ENCODE measurements around the gene PRR16. TPM values are rescaled to one million over a fixed set of nuclear protein-coding genes. Genes with fewer than 3 reads are reported as not detected.

The PRR16 gene
- total RNA-seq, 4 donors from 2014 or later = 2.7 to 7.0 (median 3.7) TPM

DNA sequence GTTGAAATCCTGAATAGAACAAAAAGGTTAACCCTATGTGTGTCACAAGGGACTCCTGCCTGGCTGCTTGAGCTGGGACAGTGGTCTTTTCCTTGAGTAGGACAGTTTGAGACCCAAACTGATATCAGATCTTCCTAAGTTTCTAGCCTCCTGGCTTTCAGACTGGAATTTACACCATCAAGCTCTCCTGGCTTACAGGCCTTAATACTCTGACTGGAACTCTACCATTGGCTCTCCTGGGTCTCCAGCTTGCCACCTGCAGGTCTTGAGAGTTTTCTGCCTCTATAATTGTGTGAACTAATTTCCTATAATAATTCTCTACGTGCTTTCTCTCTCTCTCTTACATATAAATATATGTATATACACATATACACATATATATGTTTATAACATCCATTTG is 112.5 kb downstream of the PRR16 start:
- TF ChIP-seq EP300 (IDR thresholded peaks at IDR 0.05) = no peak
- no peak for TF ChIP-seq POLR2AphosphoS5 (IDR thresholded peaks at IDR 0.05)
- TF ChIP-seq, protein P1, sequence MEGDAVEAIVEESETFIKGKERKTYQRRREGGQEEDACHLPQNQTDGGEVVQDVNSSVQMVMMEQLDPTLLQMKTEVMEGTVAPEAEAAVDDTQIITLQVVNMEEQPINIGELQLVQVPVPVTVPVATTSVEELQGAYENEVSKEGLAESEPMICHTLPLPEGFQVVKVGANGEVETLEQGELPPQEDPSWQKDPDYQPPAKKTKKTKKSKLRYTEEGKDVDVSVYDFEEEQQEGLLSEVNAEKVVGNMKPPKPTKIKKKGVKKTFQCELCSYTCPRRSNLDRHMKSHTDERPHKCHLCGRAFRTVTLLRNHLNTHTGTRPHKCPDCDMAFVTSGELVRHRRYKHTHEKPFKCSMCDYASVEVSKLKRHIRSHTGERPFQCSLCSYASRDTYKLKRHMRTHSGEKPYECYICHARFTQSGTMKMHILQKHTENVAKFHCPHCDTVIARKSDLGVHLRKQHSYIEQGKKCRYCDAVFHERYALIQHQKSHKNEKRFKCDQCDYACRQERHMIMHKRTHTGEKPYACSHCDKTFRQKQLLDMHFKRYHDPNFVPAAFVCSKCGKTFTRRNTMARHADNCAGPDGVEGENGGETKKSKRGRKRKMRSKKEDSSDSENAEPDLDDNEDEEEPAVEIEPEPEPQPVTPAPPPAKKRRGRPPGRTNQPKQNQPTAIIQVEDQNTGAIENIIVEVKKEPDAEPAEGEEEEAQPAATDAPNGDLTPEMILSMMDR (IDR thresholded peaks at IDR 0.05) = no peak
- no peak for TF ChIP-seq POLR2A (IDR thresholded peaks at IDR 0.05)
- Histone ChIP-seq H3K36me3 (no peaks in the 10 kb centered on the region), H3K4me1 (no peaks in the 10 kb centered on the region), H3K9me3 (peaks cover 0 to 12% (median 0%) of the 10 kb centered on the region in 3 donors), H3K27ac (no peak overlapping the region), H3K27me3 (no peaks in the 10 kb centered on the region), H3K4me3 (no peak overlapping the region)
- no peak for ATAC-seq
- 43 to 55% methylated on average over 1 of the region's 1 CpG for WGBS, 2 donors (ENCODE audit: low coverage in 1 of 2)

- H3K4me3 ChIP-seq = no peak overlapping the region
- H3K36me3 ChIP-seq = no peaks in the 10 kb centered on the region
- TF ChIP-seq, protein P1 (IDR thresholded peaks at IDR 0.05) = no peak
- ATAC-seq = no peak
- no peaks in the 10 kb centered on the region for H3K4me1 ChIP-seq
- no peak overlapping the region for H3K27ac ChIP-seq
- no peaks in the 10 kb centered on the region for H3K27me3 ChIP-seq
- peaks cover 0 to 16% (median 0%) of the 10 kb centered on the region in 3 donors for H3K9me3 ChIP-seq
- WGBS, 2 donors (ENCODE audit: low coverage in 1 of 2) = 63% methylated on average over 2 of the region's 2 CpGs
These were observed 118.5 kb downstream of the PRR16 start for GRCh38 chr5:120582635-120583034.

DNA sequence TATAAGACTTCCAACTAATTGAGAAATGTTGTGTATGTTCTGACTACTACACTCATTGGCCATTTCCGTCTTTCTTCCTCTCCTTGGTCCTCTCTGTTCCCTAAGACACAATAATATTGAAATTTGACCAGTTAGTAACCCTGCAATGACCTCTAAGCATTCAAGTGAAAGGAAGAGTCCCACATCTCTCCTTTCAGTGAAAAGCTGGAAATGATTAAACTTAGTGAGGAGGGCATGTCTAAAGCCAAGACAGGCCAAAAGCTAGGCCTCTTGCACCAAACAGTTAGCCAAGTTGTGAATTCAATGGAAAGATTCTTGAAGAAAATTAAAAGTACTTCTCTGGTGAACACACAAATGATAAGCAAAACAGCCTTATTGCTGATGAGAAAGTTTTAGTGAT is 122.5 kb downstream of the PRR16 start:
- H3K9me3 ChIP-seq = peaks cover 0 to 3% (median 0%) of the 10 kb centered on the region in 3 donors
- no peaks in the 10 kb centered on the region for H3K36me3 ChIP-seq
- H3K4me3 ChIP-seq = no peak overlapping the region
- TF ChIP-seq POLR2A (IDR thresholded peaks at IDR 0.05) (no peak), EP300 (IDR thresholded peaks at IDR 0.05) (no peak), POLR2AphosphoS5 (IDR thresholded peaks at IDR 0.05) (no peak)
- TF ChIP-seq, protein P1 (IDR thresholded peaks at IDR 0.05) = no peak
- H3K27ac ChIP-seq = no peak overlapping the region
- no peak for ATAC-seq
- no peaks in the 10 kb centered on the region for H3K27me3 ChIP-seq
- H3K4me1 ChIP-seq = no peaks in the 10 kb centered on the region
- WGBS, 2 donors (ENCODE audit: low coverage in 1 of 2) = 83% methylated on average over 1 of the region's 1 CpG; no CpG with 5 or more reads in 1 of the 2 donors

GRCh38 chr5:120591911-120592310 is 127.8 kb downstream of the PRR16 start:
- H3K4me3 ChIP-seq = no peak overlapping the region
- no peak overlapping the region for H3K27ac ChIP-seq
- H3K9me3 ChIP-seq = no peaks in the 10 kb centered on the region
- TF ChIP-seq POLR2AphosphoS5 (IDR thresholded peaks at IDR 0.05) = no peak
- H3K27me3 ChIP-seq = no peaks in the 10 kb centered on the region
- ATAC-seq = no peak
- no peaks in the 10 kb centered on the region for H3K36me3 ChIP-seq
- 53 to 67% methylated on average over 2 of the region's 2 CpGs for WGBS, 2 donors (ENCODE audit: low coverage in 1 of 2)
- H3K4me1 ChIP-seq = no peaks in the 10 kb centered on the region

DNA sequence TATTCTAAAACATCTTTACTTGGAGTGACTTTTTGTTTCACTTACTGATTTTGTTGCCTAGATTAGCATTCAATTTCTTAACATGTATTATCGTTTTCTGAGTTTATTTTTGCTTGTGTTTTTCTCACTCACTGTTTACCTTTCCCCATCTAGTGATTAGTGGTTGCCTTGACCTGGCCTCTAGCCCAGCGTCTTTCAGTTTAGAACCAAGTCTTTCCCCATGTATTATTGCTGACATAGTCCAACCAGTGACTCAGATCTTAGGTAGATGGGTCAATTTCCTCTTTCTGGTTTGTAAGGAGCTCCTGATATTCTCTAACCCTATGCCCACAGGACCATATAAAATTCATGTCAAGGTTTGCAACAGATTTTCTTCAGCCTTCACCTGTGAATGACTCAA is 135.5 kb downstream of the PRR16 start:
- Histone ChIP-seq H3K4me3 (no peak overlapping the region), H3K27ac (no peak overlapping the region), H3K36me3 (no peaks in the 10 kb centered on the region), H3K9me3 (peaks cover 0 to 4% (median 0%) of the 10 kb centered on the region in 3 donors), H3K4me1 (no peaks in the 10 kb centered on the region), H3K27me3 (no peaks in the 10 kb centered on the region)
- TF ChIP-seq, protein P1 (IDR thresholded peaks at IDR 0.05) = no peak
- TF ChIP-seq POLR2AphosphoS5 (IDR thresholded peaks at IDR 0.05) = no peak
- TF ChIP-seq EP300 (IDR thresholded peaks at IDR 0.05) = no peak
- TF ChIP-seq POLR2A (IDR thresholded peaks at IDR 0.05) = no peak
- WGBS, 2 donors (ENCODE audit: low coverage in 1 of 2) = 0 to 25% methylated on average over 1 to 2 of the region's 2 CpGs
- ATAC-seq = no peak
